HCT116 (cell line): Measurements from ENCODE around the gene PTPRR. TPM values are rescaled to one million over a fixed set of nuclear protein-coding genes. Genes with fewer than 3 reads are reported as not detected.
"Not testable (repeated sequence)": the region's sequence is repeated elsewhere in the genome, so short reads cannot be mapped to it uniquely, and the experiment has no call there.

Source experiments
- ATAC-seq: fragments of 200-7000 bp; cut with Tn5 transposase; 2 replicates; pipeline ENCODE4 v1.9.1; 2020; ENCODE audit warnings: mild to moderate bottlenecking, moderate library complexity
- BruUV-seq: library from RNA; stranded (reverse); fragments of 400-500 nt; replicated peaks from 2 replicates; lab custom pipeline; 2021; lab: Mats Ljungman, UMichigan
- CTCF ChIA-PET: fragments of 300-600 bp; sonication (Branson Sonifier 250); formaldehyde crosslinking; loops from one replicate; lab custom pipeline; 2021; ENCODE audit warnings: antibody characterized with exemption; lab: Charles Lee
- POLR2A ChIA-PET: fragments of 300-600, 350-600 bp; sonication (Branson Sonifier 250); formaldehyde crosslinking; loops from one replicate; lab custom pipeline; 2021; ENCODE audit warnings: antibody characterized with exemption; lab: Charles Lee
- RAD21 ChIA-PET, 2 experiments: fragments of 300-600 bp; sonication (Branson Sonifier 250); formaldehyde crosslinking; loops; one replicate each; lab custom pipeline; 2023; ENCODE audit warnings: low total read pairs in 2 of 2; ENCODE audit not compliant: uncharacterized antibody in 2 of 2, unreplicated experiment in 2 of 2, low non-redundant PET in 1 of 2; lab: Charles Lee
- DNase-seq: peaks from one replicate; pipeline ENCODE4 v3.0.0-alpha.2; 2010; ENCODE audit warnings: low read depth, low spot score
- H2AFZ ChIP-seq: fragments of 200-600 bp; shearing (Covaris generic), sonication (generic); 2 replicates; pipeline ENCODE4 v1.6.1; 2017; ENCODE audit warnings: low read depth, mixed run types, mixed read lengths, antibody characterized with exemption, low read length; ENCODE audit not compliant: poor library complexity, severe bottlenecking
- H3K27ac ChIP-seq: 2 replicates; pipeline ENCODE4 v1.5.1; 2012; ENCODE audit warnings: low read depth, low read length
- H3K27me3 ChIP-seq: fragments of 200-600 bp; sonication (generic); 2 replicates; pipeline ENCODE4 v1.6.1; 2016; ENCODE audit warnings: mixed run types, low read length, mixed read lengths; ENCODE audit not compliant: insufficient read depth
- H3K36me3 ChIP-seq, 2 experiments: fragments of 200-500 bp in 1 of 2; fragments of 200-600 bp in 1 of 2; sonication (Bioruptor generic) in 1 of 2; sonication (generic) in 1 of 2; 2 replicates each; pipeline versions ENCODE4 v1.5.1 to v1.6.1; 2014 to 2016; ENCODE audit warnings: low read length in 2 of 2, inconsistent platforms in 1 of 2, mixed read lengths in 1 of 2, mixed run types in 1 of 2; ENCODE audit not compliant: insufficient read depth in 2 of 2, control insufficient read depth in 1 of 2
- H3K4me1 ChIP-seq, 2 experiments: fragments of 200-600 bp in 1 of 2; sonication (generic) in 1 of 2; 2 replicates each; pipeline versions ENCODE4 v1.5.1 to v1.6.1; 2012 to 2017; ENCODE audit warnings: low read length in 2 of 2, inconsistent platforms in 1 of 2, mild to moderate bottlenecking in 1 of 2, mixed read lengths in 1 of 2, mixed run types in 1 of 2, moderate library complexity in 1 of 2; ENCODE audit not compliant: insufficient read depth in 2 of 2, control insufficient read depth in 1 of 2
- H3K4me2 ChIP-seq: fragments of 200-600 bp; sonication (generic); 2 replicates; pipeline ENCODE4 v1.6.1; 2017; ENCODE audit warnings: mixed run types, low read length, mixed read lengths
- H3K4me3 ChIP-seq, 2 experiments: fragments of 200-600 bp in 1 of 2; sonication (generic) in 1 of 2; replicated peaks in 1 of 2; 2 replicates each; pipeline ENCODE4 v1.5.1; 2011 to 2016; ENCODE audit warnings: low read length in 2 of 2, control low read depth in 1 of 2, low read depth in 1 of 2, mild to moderate bottlenecking in 1 of 2, mixed read lengths in 1 of 2, mixed run types in 1 of 2
- H3K79me2 ChIP-seq: fragments of 200-600 bp; sonication (generic); 2 replicates; pipeline ENCODE4 v1.6.1; 2017; ENCODE audit warnings: mild to moderate bottlenecking, mixed run types, low read length, moderate library complexity, mixed read lengths; ENCODE audit not compliant: insufficient read depth
- H3K9ac ChIP-seq: fragments of 200-600 bp; sonication (generic); 2 replicates; pipeline ENCODE4 v1.6.1; 2016; ENCODE audit warnings: low read length, mixed read lengths
- H3K9me2 ChIP-seq: fragments of 200-600 bp; sonication (generic), shearing (Covaris generic); 2 replicates; pipeline ENCODE4 v1.6.1; 2017; ENCODE audit warnings: mixed run types, mild to moderate bottlenecking, moderate library complexity; ENCODE audit not compliant: insufficient read depth
- H3K9me3 ChIP-seq, 2 experiments: fragments of 200-500 bp in 1 of 2; fragments of 200-600 bp in 1 of 2; sonication (Bioruptor generic) in 1 of 2; sonication (generic) in 1 of 2; 2 replicates each; pipeline ENCODE4 v1.6.1; 2014 to 2017; ENCODE audit warnings: low read length in 2 of 2, mixed read lengths in 2 of 2, inconsistent platforms in 1 of 2, low read depth in 1 of 2, mild to moderate bottlenecking in 1 of 2, mixed run types in 1 of 2, moderate library complexity in 1 of 2; ENCODE audit not compliant: control insufficient read depth in 1 of 2, insufficient read depth in 1 of 2
- H4K20me1 ChIP-seq: fragments of 200-600 bp; sonication (generic), shearing (Covaris generic); 2 replicates; pipeline ENCODE4 v1.6.1; 2017; ENCODE audit warnings: mixed run types, mild to moderate bottlenecking, moderate library complexity; ENCODE audit not compliant: insufficient read depth
- CBX3 ChIP-seq: IDR thresholded peaks from 2 replicates; pipeline ENCODE4 v1.6.1; 2012; ENCODE audit warnings: low read depth
- EZH2phosphoT487 ChIP-seq: fragments of 200-600 bp; IDR thresholded peaks from 2 replicates; pipeline ENCODE4 v1.6.1; 2018; ENCODE audit warnings: antibody characterized with exemption, borderline replicate concordance
- FOSL1 ChIP-seq: IDR thresholded peaks from 2 replicates; pipeline ENCODE4 v1.6.1; 2012; ENCODE audit warnings: low read depth
- MAX ChIP-seq: IDR thresholded peaks from 2 replicates; pipeline ENCODE4 v1.6.1; 2012
- REST ChIP-seq: IDR thresholded peaks from 2 replicates; pipeline ENCODE4 v1.6.1; 2012; ENCODE audit warnings: low read depth
- ZNF274 ChIP-seq: fragments of 200-500 bp; sonication (Bioruptor generic); IDR thresholded peaks from 2 replicates; pipeline ENCODE4 v1.6.1; 2014; ENCODE audit warnings: mild to moderate bottlenecking, low read depth, low read length, inconsistent platforms
- intact Hi-C: fragments of 100-400 bp; cut with micrococcal nuclease; formaldehyde crosslinking; loops from 2 replicates; pipeline ENCODE4 v1.10.0; 2022
- total RNA-seq: library from RNA; stranded (reverse); gene quantifications from one replicate; pipeline ENCODE4 v1.2.1, GENCODE V29; 2021; ENCODE audit not compliant: unreplicated experiment

The PTPRR gene
- total RNA-seq, 1 experiment from 2014 or later, result 0.27 TPM

DNA sequence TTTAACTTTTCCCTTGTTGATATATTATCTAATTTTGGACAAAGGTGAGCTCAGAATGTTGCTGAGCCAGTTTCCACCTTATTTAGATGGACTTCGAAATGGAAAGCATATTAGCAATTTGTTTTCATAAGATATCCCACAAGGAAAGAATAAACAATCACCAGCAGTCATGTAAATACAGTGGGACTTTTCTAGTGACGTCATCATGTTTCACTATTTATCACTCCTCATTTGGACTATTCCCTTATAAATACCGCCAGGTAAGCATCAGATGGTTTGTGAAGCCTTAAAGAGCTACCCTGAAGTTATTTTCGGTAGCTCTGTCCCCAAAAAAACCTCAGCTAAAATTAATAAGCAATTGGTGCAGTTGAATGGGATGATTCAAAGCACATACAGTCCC is 110.7 kb downstream of the PTPRR start:
- Histone ChIP-seq H2AFZ (no peak overlapping the region), H3K4me1 (no peaks in the 10 kb centered on the region), H3K27ac (no peak overlapping the region), H3K4me2 (no peak overlapping the region), H3K9me2 (no peaks in the 10 kb centered on the region), H3K9me3 (no peaks in the 10 kb centered on the region), H3K27me3 (no peaks in the 10 kb centered on the region), H3K36me3 (no peaks in the 10 kb centered on the region), H3K4me3 (no peak overlapping the region), H3K79me2 (no peaks in the 10 kb centered on the region), H4K20me1 (no peaks in the 10 kb centered on the region), H3K9ac (no peak overlapping the region)
- ChIA-PET POLR2A (no interaction called here), CTCF (no interaction called here), RAD21 (no interaction called here)
- TF ChIP-seq REST (no peak), ZNF274 (no peak), CBX3 (no peak), EZH2phosphoT487 (no peak), MAX (no peak), FOSL1 (no peak)
- intact Hi-C loops, result no loop called here
- ATAC-seq, result no peak
- DNase-seq, result no peak
- no TSS peak for BruUV-seq

- H3K4me3 ChIP-seq, H3K27me3 ChIP-seq, CTCF ChIA-PET, RAD21 ChIA-PET, H3K4me2 ChIP-seq, ATAC-seq, H3K9me3 ChIP-seq, intact Hi-C loops, POLR2A ChIA-PET, H3K27ac ChIP-seq, H3K4me1 ChIP-seq, H3K9me2 ChIP-seq, H4K20me1 ChIP-seq, DNase-seq, H3K79me2 ChIP-seq, H3K9ac ChIP-seq, H3K36me3 ChIP-seq, BruUV-seq, H2AFZ ChIP-seq: not testable (repeated sequence)
Observed at GRCh38 chr12:70807993-70808392, 112.5 kb downstream of the PTPRR start.
